HepG2 (cell line): ENCODE results near the gene NOP14. TPM values are rescaled to one million over a fixed set of nuclear protein-coding genes. Genes with fewer than 3 reads are reported as not detected.

Source experiments
- CBX2 ChIP-seq, 2 experiments: fragments of 200-600 bp in 1 of 2; sonication (generic); formaldehyde crosslinking in 1 of 2; IDR thresholded peaks; 2 replicates each; pipeline versions ENCODE4 v1.7.0 to v1.8.1; 2018 to 2022; ENCODE audit warnings: low read depth in 2 of 2, low read length in 1 of 2, mild to moderate bottlenecking in 1 of 2, missing genetic modification reagents in 1 of 2
- FLYWCH1 ChIP-seq: sonication (generic); formaldehyde crosslinking; IDR thresholded peaks from 2 replicates; pipeline ENCODE4 v1.8.1; 2023; ENCODE audit warnings: mild to moderate bottlenecking, missing genetic modification reagents
- HMG20B ChIP-seq: conservative IDR thresholded peaks from 2 replicates; pipeline ENCODE4 v1.6.1; 2016; ENCODE audit warnings: missing genetic modification reagents, missing compliant biosample characterization
- HNRNPK ChIP-seq: fragments of 200-400 bp; formaldehyde crosslinking; IDR thresholded peaks from 2 replicates; pipeline ENCODE4 v1.6.1; 2018; ENCODE audit warnings: low read length, low read depth, moderate library complexity, mild to moderate bottlenecking; ENCODE audit not compliant: poor library complexity, severe bottlenecking
- KDM3A ChIP-seq: IDR thresholded peaks from 2 replicates; pipeline ENCODE4 v1.6.1; 2018; ENCODE audit warnings: low read depth, missing compliant biosample characterization
- NFAT5 ChIP-seq: sonication (generic); formaldehyde crosslinking; IDR thresholded peaks from 2 replicates; pipeline ENCODE4 v1.4.0; 2020; ENCODE audit warnings: missing genetic modification reagents
- NFIB ChIP-seq: sonication (generic); formaldehyde crosslinking; IDR thresholded peaks from 2 replicates; pipeline ENCODE4 v1.9.0; 2021; ENCODE audit warnings: missing genetic modification reagents, mild to moderate bottlenecking, borderline replicate concordance
- SMAD9 ChIP-seq: sonication (generic); formaldehyde crosslinking; IDR thresholded peaks from 2 replicates; pipeline ENCODE4 v1.5.1; 2020; ENCODE audit warnings: mild to moderate bottlenecking, missing genetic modification reagents
- SNAI1 ChIP-seq: sonication (generic); formaldehyde crosslinking; IDR thresholded peaks from 2 replicates; pipeline ENCODE4 v1.5.0; 2020; ENCODE audit warnings: mild to moderate bottlenecking, missing genetic modification reagents, borderline replicate concordance
- SYNCRIP ChIP-seq: fragments of 200-400 bp; formaldehyde crosslinking; IDR thresholded peaks from 2 replicates; pipeline ENCODE4 v1.6.1; 2018; ENCODE audit warnings: mild to moderate bottlenecking, low read depth, low read length; ENCODE audit not compliant: insufficient read depth
- TCF7L2 ChIP-seq: IDR thresholded peaks from 2 replicates; pipeline ENCODE4 v1.6.1; 2011; ENCODE audit warnings: mild to moderate bottlenecking, low read depth, low read length, moderate library complexity
- TEAD2 ChIP-seq: sonication (generic); formaldehyde crosslinking; IDR thresholded peaks from 2 replicates; pipeline ENCODE4 v1.9.0; 2021; ENCODE audit warnings: missing genetic modification reagents
- TRIM24 ChIP-seq: sonication (generic); formaldehyde crosslinking; IDR thresholded peaks from 2 replicates; pipeline ENCODE4 v1.8.0; 2022; ENCODE audit warnings: mild to moderate bottlenecking, missing genetic modification reagents
- ZKSCAN5 ChIP-seq: sonication (generic); formaldehyde crosslinking; IDR thresholded peaks from 2 replicates; pipeline ENCODE4 v1.5.1; 2020; ENCODE audit warnings: mild to moderate bottlenecking, missing genetic modification reagents
- ZNF17 ChIP-seq: sonication (generic); formaldehyde crosslinking; IDR thresholded peaks from 2 replicates; pipeline ENCODE4 v1.5.0; 2020; ENCODE audit warnings: mild to moderate bottlenecking, missing genetic modification reagents
- ZNF224 ChIP-seq: sonication (generic); formaldehyde crosslinking; IDR thresholded peaks from 2 replicates; pipeline ENCODE4 v1.5.0; 2020; ENCODE audit warnings: mild to moderate bottlenecking, missing genetic modification reagents
- ZNF317 ChIP-seq: sonication (generic); formaldehyde crosslinking; IDR thresholded peaks from 2 replicates; pipeline ENCODE4 v1.5.0; 2020; ENCODE audit warnings: mild to moderate bottlenecking, missing genetic modification reagents
- ZNF549 ChIP-seq: sonication (generic); formaldehyde crosslinking; IDR thresholded peaks from 2 replicates; pipeline ENCODE4 v1.5.0; 2020; ENCODE audit warnings: missing genetic modification reagents
- ZNF589 ChIP-seq: sonication (generic); formaldehyde crosslinking; conservative IDR thresholded peaks from 2 replicates; pipeline ENCODE4 v1.8.0; 2022; ENCODE audit warnings: mild to moderate bottlenecking, moderate library complexity, missing genetic modification reagents
- ZNF691 ChIP-seq: sonication (generic); formaldehyde crosslinking; IDR thresholded peaks from 2 replicates; pipeline ENCODE4 v1.4.0; 2020; ENCODE audit warnings: missing genetic modification reagents, low read depth, mild to moderate bottlenecking, borderline replicate concordance
- ZNF790 ChIP-seq: sonication (generic); formaldehyde crosslinking; IDR thresholded peaks from 2 replicates; pipeline ENCODE4 v1.8.0; 2022; ENCODE audit warnings: missing genetic modification reagents, mild to moderate bottlenecking, borderline replicate concordance
- ZZZ3 ChIP-seq: sonication (generic); formaldehyde crosslinking; IDR thresholded peaks from 2 replicates; pipeline ENCODE4 v1.4.0; 2020; ENCODE audit warnings: missing genetic modification reagents, mild to moderate bottlenecking, borderline replicate concordance
- polyA plus RNA-seq, 8 experiments: library from polyadenylated mRNA; depleted of rRNA in 3 of 8; stranded (reverse) in 7 of 8; unstranded in 1 of 8; fragments of >200 nt; fragmentation: Illumina TruSeq in 4 of 8; extraction: Trizol in 4 of 8; gene quantifications; 2 replicates each; pipeline versions ENCODE4 v1.2.1 to v1.2.3, GENCODE V29; 2011 to 2016; ENCODE audit warnings: low read depth in 4 of 8, missing spikeins in 1 of 8, mixed read lengths in 1 of 8; ENCODE audit not compliant: insufficient read depth in 1 of 8
- total RNA-seq, 5 experiments: library from RNA; depleted of rRNA; stranded (reverse); fragments of >200 nt; fragmentation: Illumina TruSeq; extraction: Trizol; gene quantifications; 2 replicates each; pipeline ENCODE4 v1.2.3, GENCODE V29; 2016; ENCODE audit warnings: low read depth in 1 of 5
- TF ChIP-seq, protein P1 (sequence below): sonication (generic); formaldehyde crosslinking; IDR thresholded peaks from 2 replicates; pipeline ENCODE4 v1.8.1; 2023; ENCODE audit warnings: missing genetic modification reagents, mild to moderate bottlenecking, borderline replicate concordance

The NOP14 gene
- total and polyA plus RNA-seq, 2 of the 13 experiments (the other 11 are each of a cell fraction or from before 2014, with no cell fraction given), result 6.9 to 47.9 TPM

- TF ChIP-seq NFAT5 (CRISPR knock-in tag), result no peak; the same call in 1 of the 2 replicates
- no peak for TF ChIP-seq FLYWCH1 (CRISPR knock-in tag)
- TF ChIP-seq ZNF317 (CRISPR knock-in tag), result peak; percentile 70
- peak; percentile 61; the same call in 1 of the 2 replicates for TF ChIP-seq NFIB (CRISPR knock-in tag)
- TF ChIP-seq HMG20B, result no peak; the same call in 1 of the 2 replicates
- 0 out of 2 replicates have a peak, but pooled peaks have one; percentile 81 for TF ChIP-seq ZNF17
- TF ChIP-seq HNRNPK, result peak; percentile 79
- TF ChIP-seq KDM3A (CRISPR knock-in tag), result peak; percentile 70
- TF ChIP-seq ZNF589 (CRISPR knock-in tag), result peak; percentile 95
- no peak; the same call in 1 of the 2 replicates for TF ChIP-seq SMAD9 (CRISPR knock-in tag)
- peak; percentile 49; the same call in 1 of the 2 replicates for TF ChIP-seq ZNF790 (CRISPR knock-in tag)
- no peak for TF ChIP-seq TEAD2 (CRISPR knock-in tag)
- no peak; the same call in 1 of the 2 replicates for TF ChIP-seq SNAI1 (CRISPR knock-in tag)
- no peak for TF ChIP-seq SYNCRIP
- TF ChIP-seq ZZZ3 (CRISPR knock-in tag), result peak; percentile 96
- TF ChIP-seq ZNF691 (CRISPR knock-in tag), result peak; percentile 81; the same call in 1 of the 2 replicates
- peak; percentile 95 for TF ChIP-seq ZNF224 (CRISPR knock-in tag)
- 0 out of 2 replicates have a peak, but pooled peaks have one; percentile 29 for TF ChIP-seq TRIM24
- TF ChIP-seq TCF7L2, result no peak
- no peak for TF ChIP-seq ZNF549
- TF ChIP-seq, protein P1, sequence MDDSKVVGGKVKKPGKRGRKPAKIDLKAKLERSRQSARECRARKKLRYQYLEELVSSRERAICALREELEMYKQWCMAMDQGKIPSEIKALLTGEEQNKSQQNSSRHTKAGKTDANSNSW (CRISPR knock-in tag), result peak; percentile 93; the same call in 1 of the 2 replicates
- no peak for TF ChIP-seq ZKSCAN5 (CRISPR knock-in tag)
- TF ChIP-seq CBX2 (IDR thresholded peaks at IDR 0.05; ENCODE audit: low read depth, low read length), result no peak
- no peak for TF ChIP-seq CBX2 (CRISPR knock-in tag; IDR thresholded peaks at IDR 0.05; ENCODE audit: low read depth)
Measured at GRCh38 chr4:2963175-2963965, at the start of gene NOP14, which contains the start of gene GRK4 (continued).
